Stimulated activated CD4-positive, alpha-beta T cell treated with anti-CD3 and anti-CD28 coated beads, TNF-alpha, amount 100 ng/mL, for 48 hours (primary cell): ENCODE measurements around the gene CEP55.

ENCODE experiments used
- DNase-seq, 3 donors: peaks; one replicate each; pipeline ENCODE4 v3.0.0-alpha.2; 2020; ENCODE audit warnings: low read depth in 3 of 3

Gene CEP55

DNA sequence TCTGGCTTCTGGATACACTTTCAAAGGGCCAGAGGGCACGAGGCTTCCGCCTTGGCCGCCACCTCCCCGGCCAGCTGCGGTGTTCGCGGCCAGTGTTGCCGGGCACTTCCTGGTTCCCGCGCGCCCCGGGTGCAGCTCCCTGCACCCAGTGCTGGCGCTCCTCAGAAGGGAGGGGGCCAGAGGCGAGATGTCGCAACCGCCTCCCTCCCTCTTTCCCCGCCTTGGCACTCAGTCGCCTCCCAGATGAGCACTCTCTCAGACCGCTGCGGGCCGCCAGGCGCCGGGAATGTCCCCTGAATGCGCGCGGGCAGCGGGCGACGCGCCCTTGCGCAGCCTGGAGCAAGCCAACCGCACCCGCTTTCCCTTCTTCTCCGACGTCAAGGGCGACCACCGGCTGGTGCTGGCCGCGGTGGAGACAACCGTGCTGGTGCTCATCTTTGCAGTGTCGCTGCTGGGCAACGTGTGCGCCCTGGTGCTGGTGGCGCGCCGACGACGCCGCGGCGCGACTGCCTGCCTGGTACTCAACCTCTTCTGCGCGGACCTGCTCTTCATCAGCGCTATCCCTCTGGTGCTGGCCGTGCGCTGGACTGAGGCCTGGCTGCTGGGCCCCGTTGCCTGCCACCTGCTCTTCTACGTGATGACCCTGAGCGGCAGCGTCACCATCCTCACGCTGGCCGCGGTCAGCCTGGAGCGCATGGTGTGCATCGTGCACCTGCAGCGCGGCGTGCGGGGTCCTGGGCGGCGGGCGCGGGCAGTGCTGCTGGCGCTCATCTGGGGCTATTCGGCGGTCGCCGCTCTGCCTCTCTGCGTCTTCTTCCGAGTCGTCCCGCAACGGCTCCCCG, 70.2 kb downstream of the CEP55 start, which contains the start of gene FFAR4:
TSS of gene FFAR4 (plus strand) at position 231 of the 842 bp plus-strand sequence. CDS start at position 287, 56 bp downstream.
- DNase-seq = no peak

DNA sequence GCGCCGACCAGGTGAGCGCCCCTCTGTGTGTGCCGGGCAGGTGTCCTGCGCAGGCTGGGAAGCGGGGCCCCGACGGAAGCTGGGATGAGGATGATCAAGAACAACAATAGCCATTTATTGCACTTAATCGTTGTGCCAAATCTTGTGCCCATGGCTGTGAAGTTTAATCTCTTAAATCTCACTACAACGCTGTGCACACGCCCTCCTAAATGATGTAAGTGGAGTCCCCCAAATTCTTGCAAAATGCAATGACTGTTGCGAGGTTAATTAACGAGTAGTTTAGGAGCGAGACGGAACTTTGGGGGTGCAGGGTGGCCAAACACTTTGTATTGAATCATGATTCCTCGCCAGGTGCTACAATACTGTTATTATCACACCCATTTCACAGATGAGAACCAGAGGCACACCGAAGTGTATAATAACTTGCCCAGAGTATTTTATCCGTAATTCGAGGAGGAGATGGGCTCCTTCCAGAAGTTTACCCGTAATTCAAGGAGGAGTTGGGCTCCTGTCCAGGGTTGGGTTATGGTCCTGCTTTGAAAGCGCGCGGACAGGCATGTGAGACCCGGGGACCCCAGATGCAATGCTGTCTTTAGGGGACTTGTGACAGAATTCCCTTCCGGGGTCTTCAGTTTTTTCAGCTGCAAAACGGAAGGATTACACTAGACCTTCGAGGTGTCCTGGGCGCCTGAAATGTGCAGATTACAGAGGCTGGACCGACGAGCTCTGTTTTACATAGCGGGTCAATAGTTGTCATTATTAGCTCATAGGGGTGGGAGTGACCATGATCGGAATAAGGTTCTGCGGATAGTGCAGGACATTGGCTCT, 71.1 kb downstream of the CEP55 start:
- no peak for DNase-seq

DNA sequence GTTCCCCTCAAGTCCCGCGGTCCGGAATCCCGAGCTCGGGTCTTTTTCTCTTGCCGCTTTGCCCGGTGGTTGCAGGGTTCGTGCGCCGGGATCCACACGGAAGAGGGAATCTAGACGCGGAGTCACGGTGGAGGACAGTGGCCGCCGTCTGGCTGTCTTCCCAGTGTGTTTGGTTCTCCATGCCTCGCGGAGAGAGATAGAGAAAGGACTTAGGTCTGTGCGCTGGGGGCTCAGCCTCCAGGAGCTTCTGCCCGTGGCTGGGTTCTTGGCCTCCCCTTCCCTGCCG, 71.6 kb downstream of the CEP55 start:
- DNase-seq = no peak

DNA sequence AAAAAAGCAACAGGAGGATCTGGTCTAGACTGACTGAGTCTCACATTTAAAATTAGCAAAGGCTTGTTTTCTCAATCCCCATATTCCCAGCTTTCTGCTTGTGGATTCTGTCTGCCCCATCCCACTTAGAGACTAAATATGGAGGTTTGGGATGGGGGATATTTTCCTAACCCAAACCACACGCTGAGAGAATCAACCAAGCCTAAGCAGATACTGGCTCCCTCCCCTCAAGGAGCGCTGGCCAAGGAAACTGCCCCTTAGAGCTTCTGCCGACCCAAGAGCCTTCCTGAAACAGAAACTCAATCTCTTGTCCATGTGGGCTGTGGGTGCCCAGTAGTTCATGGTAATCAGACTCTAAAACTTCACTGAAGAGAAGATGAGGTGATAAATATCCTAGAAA, 74.0 kb downstream of the CEP55 start:
- DNase-seq = no peak

DNA sequence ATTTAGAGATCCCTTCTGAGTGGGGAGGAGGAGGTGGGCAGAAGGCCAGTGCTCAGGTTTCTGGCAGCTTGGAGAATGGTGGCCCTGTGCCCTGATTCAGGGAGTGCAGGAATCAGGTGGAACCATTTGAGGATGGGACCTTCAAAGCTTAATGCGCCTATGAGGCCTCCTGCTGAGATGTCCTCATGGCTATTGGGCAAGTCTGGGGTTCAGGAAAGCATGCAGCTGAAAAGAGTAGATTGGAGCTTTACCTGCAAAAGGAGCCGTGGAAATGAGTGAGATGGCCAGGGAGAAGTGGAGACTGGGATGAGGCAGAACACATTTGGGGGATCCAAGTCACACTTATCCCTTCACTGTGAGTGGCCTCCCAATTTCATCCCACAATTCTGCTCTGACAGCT, 76.2 kb downstream of the CEP55 start:
- no peak for DNase-seq

DNA sequence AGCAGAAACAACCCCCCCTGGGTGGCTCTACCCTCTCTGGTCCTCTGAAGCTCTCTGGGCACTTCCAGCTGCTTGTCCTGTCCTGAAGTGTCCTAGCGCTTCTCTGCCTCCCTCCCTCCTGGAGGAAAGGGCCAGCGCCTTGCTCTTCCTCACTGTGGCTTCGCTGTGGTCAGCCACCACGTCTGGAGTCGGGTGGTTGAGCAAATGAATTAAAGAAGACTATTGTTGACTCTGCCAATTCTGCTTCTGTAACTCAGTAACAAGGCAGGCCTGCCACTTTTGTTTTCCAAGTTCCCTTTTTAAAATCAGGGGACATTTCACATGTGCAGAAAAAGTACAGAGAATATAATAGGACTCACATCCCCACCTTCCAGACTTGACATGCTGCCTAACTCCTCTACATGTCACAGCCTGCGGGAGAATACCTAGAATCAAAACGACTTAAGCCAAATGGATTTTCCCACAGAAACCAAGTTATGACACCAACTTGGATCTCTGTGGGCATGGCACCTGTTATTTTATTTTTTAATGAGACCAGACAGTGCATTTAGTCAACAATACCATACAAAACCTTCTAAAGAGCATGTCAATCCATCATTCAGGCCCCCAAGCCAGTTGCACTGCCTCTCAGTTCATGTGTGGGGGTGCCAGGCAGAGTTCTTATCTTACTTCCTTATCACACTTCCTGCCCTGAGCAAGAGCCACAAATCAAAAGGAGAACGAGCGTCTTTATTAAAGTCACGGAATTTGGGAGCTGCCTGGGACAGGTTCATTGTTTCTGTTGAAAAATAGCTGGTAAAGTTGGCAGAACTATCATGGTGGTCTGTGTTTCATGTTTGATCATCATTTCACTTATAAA, 76.9 kb downstream of the CEP55 start:
- DNase-seq = no peak

DNA sequence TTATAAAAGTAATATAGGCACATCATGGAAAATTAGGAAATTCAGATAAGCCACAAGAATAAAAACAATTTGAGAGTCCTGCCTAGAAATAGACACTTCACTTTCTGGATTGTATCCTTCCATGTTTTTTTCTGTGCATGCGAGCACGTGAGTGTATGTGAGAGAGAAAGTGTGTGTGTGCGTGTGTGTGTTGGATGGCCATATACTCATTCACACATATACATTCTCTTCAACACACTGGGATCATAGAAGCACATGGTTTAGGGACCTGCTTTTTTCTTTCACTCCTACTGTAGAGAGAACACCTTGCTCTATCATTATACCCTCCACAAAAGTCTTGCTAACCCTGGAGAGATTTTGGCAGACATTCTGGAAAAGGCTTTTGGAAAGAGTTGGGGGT, 77.5 kb downstream of the CEP55 start:
- no peak for DNase-seq

DNA sequence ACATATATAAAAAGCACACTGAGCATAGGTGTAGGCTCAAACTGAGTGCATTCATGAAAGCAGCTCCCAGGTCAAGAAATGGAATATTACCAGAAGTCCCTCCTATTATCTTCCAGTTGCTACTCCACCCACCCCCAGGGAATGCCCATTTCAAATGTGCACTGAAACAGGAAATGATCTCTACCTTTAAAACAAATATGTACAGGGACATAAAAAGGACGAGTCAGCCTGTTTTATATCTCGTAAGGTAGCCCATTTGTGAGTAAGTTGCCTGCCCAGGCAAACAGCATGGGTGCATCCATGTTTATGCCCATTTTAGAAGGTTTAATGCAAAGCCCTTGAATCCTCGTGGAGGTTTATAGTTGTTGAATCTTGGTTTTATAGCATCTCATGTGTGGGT, 80.5 kb downstream of the CEP55 start:
- no peak for DNase-seq

DNA sequence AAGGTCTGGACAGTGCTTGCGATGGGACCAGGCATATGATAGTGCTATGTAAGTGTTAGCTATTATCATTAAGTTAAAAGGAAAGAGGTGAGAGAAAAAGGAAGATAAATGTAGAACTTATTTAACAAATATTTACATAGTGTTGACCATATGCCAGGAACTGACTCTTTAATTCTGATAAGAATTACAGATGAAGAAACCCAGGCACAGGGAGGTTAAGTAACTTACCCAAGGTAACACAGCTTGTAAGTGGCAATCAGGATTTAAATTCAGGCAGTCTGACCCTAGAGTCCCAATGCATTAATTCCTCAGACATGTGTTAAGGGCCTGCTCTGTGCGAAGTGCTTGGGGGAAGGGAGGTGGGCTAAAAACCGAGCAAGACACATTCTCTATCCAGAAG, 81.2 kb downstream of the CEP55 start:
- no peak for DNase-seq
